ENCODE measurements around the gene COPS6.

COPS6 gene

GRCh38 chr7:100101016-100101862 is 12.5 kb downstream of the COPS6 start, which contains the start of the genes AP4M1 and MCM7:
TSS of gene AP4M1 (plus strand) at chr7:100101643. CDS start at chr7:100101715, 72 bp downstream.
TSS of gene MCM7 (minus strand) at chr7:100101397. CDS start at chr7:100101294, 103 bp downstream.
- DNase-seq (ENCODE audit: extremely low read depth in 1 of 2, low read depth in 1 of 2): peak; percentile 98

GRCh38 chr7:100102950-100103840 is 14.4 kb downstream of the COPS6 start:
- no peak for DNase-seq (ENCODE audit: extremely low read depth in 1 of 2, low read depth in 1 of 2)

- DNase-seq (ENCODE audit: extremely low read depth in 1 of 2, low read depth in 1 of 2): no peak
Measured at GRCh38 chr7:100105534-100105933, 16.8 kb downstream of the COPS6 start.

GRCh38 chr7:100106633-100107032 is 17.9 kb downstream of the COPS6 start:
- DNase-seq (ENCODE audit: extremely low read depth in 1 of 2, low read depth in 1 of 2): no peak

GRCh38 chr7:100107125-100107737 is 18.5 kb downstream of the COPS6 start:
- no peak for DNase-seq (ENCODE audit: extremely low read depth in 1 of 2, low read depth in 1 of 2)

GRCh38 chr7:100107890-100108289 is 19.1 kb downstream of the COPS6 start:
- no peak for DNase-seq (ENCODE audit: extremely low read depth in 1 of 2, low read depth in 1 of 2)

- no peak for DNase-seq (ENCODE audit: extremely low read depth in 1 of 2, low read depth in 1 of 2)
Measured at GRCh38 chr7:100109521-100110163, 20.9 kb downstream of the COPS6 start.

- DNase-seq (ENCODE audit: extremely low read depth in 1 of 2, low read depth in 1 of 2): no peak
Measured at GRCh38 chr7:100111156-100111555, 22.4 kb downstream of the COPS6 start.

- no peak for DNase-seq (ENCODE audit: extremely low read depth in 1 of 2, low read depth in 1 of 2)
Measured at GRCh38 chr7:100111914-100112313, 23.1 kb downstream of the COPS6 start.

- DNase-seq (ENCODE audit: extremely low read depth in 1 of 2, low read depth in 1 of 2): no peak
Measured at GRCh38 chr7:100115026-100115425, 26.3 kb downstream of the COPS6 start.

GRCh38 chr7:100118388-100119071 is 29.8 kb downstream of the COPS6 start:
- no peak for DNase-seq (ENCODE audit: extremely low read depth in 1 of 2, low read depth in 1 of 2)

GRCh38 chr7:100119072-100119969 is 30.6 kb downstream of the COPS6 start, which contains the start of the genes CNPY4 and TAF6:
TSS of gene CNPY4 (plus strand) at chr7:100119634. CDS start at chr7:100119745, 111 bp downstream.
TSS of gene TAF6 (minus strand) at chr7:100119358. CDS start at chr7:100114209, 5,149 bp downstream.
- DNase-seq (ENCODE audit: extremely low read depth in 1 of 2, low read depth in 1 of 2): peak; percentile 86 to 94

GRCh38 chr7:100119970-100120732 is 31.4 kb downstream of the COPS6 start:
- DNase-seq (ENCODE audit: extremely low read depth in 1 of 2, low read depth in 1 of 2): peak; percentile 38 to 49

- DNase-seq (ENCODE audit: extremely low read depth in 1 of 2, low read depth in 1 of 2): no peak
Measured at GRCh38 chr7:100120733-100121036, 31.9 kb downstream of the COPS6 start.

- DNase-seq (ENCODE audit: extremely low read depth in 1 of 2, low read depth in 1 of 2): no peak
Measured at GRCh38 chr7:100122067-100122466, 33.3 kb downstream of the COPS6 start.

GRCh38 chr7:100122568-100122967 is 33.8 kb downstream of the COPS6 start:
- no peak for DNase-seq (ENCODE audit: extremely low read depth in 1 of 2, low read depth in 1 of 2)

GRCh38 chr7:100124301-100125230 is 35.8 kb downstream of the COPS6 start:
- no peak for DNase-seq (ENCODE audit: extremely low read depth in 1 of 2, low read depth in 1 of 2)
